GDM1 (cell line): ENCODE measurements around the gene SLC9A6.
A peak's percentile ranks its signal among the peaks of the same experiment; 100 is the strongest.
"Not testable (repeated sequence)": the region's sequence is repeated elsewhere in the genome, so short reads cannot be mapped to it uniquely, and the experiment has no call there.

Experiments used
- DNase-seq: peaks from one replicate; lab custom pipeline; 2025; lab: John Stamatoyannopoulos, UW

Gene SLC9A6

DNA sequence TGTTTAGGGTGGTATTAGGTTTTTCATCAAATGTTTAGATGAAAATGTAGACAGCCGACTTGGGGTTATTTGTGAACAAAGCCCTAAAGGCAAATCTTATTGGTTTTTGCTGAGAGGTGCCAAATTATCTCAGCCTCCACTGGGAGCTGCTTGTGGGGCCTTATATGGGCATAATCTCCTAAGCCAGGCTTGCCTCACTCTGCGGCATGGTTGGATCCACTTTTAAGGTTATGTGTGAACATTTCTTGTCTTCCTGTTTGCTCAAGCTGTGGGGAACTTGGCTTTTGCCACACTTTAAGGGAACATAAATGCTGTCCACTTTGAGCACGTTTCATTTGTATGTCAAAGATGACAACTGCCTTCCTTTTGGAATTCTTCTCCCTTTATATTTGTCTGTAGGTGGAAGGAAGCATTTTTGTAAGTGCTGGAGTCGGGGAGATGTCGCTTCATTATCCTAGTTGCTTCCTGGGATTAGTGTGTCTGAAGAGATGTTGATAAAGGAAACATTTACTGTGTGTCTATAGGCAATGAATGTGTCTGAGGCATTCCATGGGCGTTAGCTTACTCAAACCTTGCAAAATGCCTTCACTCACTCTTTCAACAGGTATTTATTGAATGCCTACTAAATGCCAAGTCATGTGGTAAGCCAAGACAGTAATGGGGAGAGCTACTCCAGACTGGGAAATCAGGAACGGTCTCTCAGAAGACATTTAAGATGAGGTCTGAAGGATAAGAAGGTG lies 78.3 kb downstream of the SLC9A6 start:
- peak; percentile 29 for DNase-seq

DNA sequence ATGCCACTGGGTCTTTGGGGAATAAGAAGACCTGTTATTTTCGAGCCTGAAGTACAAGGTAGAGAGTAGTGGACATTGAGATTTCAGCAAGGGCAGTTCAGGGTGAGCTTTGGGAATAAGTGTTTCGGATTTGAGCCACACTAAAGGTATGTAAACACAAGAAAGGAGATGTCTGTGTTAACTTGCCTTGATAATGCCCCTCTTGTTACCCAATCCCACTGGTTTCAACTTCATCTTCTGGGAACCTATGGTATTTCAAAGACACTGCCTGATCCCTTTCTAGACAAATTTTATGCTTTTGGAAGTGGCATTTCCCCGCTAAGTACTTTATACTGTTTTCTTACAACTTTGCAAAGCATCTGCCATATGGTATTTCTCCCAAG lies 79.4 kb downstream of the SLC9A6 start:
- DNase-seq: no peak

DNA sequence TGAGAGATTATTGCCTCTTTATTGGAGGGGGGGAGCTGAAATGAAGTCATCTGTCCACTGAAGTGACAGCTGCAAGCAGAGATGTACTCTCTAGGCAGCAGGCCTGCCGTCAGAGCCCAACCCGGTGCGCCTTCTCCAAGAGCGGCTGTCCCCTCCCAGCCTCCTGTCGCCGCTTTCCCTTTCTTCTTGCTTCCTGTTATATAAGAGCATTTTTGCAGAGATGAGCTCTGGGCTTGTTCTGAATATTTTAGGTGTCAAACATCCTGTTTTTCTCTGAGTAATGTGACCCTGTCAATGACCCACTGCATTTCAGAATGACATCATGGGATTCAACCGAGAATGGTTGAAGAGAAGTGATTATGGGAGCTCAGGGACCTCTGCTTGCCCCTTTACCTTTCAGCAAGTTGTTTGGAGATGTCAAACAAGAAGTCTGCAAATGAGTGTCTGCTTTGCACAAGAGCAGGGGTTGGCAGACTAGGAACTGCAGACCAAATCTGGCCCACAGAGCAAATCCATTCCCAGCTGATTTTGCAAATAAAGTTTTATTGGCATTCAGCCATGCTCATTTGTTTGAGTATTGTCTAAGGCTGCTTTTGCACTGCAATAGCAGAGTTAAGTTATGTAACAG lies 79.9 kb downstream of the SLC9A6 start:
- DNase-seq: no peak

DNA sequence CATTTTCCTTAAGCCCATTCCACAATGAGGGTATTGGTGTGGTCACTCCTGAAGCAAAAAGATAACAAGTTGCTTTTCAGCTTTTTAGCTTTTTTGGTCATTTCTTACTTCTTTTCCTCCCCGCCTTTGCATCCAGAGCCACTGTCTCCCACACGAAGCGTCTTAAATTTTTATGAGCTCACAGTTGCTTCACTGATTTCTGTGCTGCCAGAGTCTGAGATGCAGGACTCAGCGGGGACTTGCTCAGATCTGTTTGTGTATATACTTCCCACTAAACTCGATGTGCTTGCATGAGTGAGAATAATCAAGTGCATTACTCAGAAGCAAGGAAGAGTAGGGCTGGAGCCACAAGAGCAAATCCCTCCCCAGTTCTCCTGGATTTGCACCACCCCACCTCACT lies 81.9 kb downstream of the SLC9A6 start:
- no peak for DNase-seq

DNA sequence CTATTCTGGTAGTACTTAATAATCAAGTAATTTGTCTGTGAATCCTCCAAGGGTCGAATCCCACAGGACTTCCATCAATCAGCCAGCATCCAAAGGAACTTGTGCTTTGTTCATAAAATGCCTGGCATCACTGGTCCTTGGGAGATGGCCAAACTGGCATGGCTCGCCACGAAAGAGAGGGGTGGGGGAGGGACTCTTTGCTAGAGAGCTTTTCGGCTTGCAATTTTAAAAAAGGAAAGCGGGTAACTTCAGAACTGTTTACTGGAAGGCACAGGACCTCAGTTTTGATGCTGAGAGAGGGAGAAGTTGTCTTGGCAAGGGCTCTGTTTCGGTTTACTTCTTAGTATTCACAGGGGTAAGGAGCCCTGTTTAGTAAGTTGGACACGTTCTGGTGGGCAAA lies 82.7 kb downstream of the SLC9A6 start:
- no peak for DNase-seq

DNA sequence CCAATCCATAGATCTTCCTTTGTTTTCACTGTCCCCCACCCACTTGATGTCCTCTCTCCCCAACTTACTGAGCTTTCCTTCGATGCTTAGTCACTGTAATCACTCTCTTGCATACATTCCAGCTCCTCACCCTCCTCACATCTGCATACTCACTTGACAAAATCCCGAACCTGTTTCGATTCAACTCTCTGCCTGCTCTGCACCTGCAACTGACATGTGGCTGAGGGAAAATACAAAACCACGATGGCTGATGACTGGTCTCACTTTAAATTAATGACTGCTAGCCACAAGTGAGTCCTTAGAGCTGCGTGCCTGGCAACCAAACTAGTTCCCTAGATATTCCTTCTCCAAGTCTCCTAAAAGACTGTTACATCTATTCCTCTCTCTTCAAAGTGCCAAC lies 91.7 kb downstream of the SLC9A6 start:
- DNase-seq: no peak

DNA sequence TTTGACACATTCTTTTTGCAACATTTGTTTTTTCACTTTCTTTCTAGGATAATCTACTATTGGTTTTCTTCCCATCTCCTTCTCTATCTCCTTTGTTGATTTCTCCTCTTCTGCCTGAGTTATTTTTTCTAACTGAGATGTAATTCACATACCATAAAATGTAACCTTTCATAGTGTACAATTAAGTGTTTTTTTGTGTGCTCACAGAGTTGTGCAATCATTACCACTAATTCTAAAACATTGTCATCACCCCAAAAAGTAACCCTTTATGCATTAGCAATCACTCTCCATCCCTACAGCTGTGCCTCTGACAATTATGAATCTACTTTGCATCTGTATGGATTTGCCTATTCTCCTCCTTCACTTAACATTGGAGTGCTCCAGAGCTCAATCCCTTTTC lies 95.5 kb downstream of the SLC9A6 start:
- no peak for DNase-seq

DNA sequence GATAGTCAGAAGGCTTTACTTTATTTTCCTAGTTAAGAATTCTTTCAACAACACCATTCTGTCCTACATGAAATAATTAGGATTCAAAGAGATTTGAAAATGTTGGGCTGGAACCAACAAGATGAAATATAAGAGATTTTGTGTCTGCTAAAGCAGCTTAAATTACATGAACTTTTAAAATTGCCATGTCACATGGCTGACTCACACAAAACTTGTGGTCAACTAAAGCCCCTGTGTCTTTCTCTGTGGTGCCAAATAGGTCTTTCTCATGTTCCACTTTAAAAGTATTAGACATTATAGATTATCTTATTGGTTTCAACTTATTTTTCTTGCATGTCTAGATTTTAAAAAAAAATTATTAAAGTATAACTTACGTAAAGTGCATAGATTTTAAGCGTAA lies 101.3 kb downstream of the SLC9A6 start:
- DNase-seq: no peak

DNA sequence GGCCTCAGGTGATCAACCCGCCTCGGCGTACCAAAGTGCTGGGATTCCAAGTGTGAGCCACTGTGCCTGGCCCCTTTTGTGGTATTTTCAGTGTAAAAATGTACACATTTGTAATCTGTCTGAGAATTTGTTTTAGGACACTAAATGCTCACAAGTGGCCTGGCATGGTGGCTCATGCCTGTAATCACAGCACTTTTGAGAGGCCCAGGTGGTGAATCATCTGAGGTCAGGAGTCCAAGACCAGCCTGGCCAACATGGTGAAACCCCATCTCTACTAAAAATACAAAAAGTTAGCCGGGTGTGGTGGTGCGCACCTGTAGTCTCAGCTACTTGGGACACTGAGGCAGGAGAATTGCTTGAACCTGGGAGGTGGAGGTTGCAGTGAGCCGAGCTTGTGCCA lies 106.7 kb downstream of the SLC9A6 start:
- not testable (repeated sequence) for DNase-seq

DNA sequence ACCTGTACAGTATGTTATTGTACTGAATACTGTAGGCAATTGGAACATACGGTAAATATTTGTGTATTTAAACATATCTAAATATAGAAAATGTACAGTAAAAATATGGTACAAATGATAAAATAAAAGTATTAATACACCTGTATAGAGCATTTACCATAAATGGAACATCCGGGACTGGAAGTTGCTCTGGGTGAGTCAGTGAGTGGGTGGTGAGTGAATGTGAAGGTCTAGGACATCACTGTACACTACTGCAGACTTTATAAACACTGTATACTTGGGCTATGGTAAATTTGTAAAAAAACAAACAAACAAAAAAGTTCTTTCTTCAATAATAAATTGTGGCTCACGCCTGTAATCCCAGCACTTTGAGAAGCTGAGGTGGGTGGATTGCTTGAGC lies 109.7 kb downstream of the SLC9A6 start:
- no peak for DNase-seq
